Measurements from ENCODE around the gene FANCM. TPM values are rescaled to one million over a fixed set of nuclear protein-coding genes. Genes with fewer than 3 reads are reported as not detected.

Gene FANCM
- total RNA-seq, 4 donors from 2014 or later: 4.4 to 6.8 (median 5.6) TPM

GRCh38 chr14:45114327-45114726 lies 21.4 kb upstream of the FANCM start:
- Histone ChIP-seq H3K27me3 (no peaks in the 10 kb centered on the region), H3K36me3 (peaks cover 9 to 100% (median 10%) of the 10 kb centered on the region in 3 donors), H3K27ac (no peak overlapping the region), H3K4me1 (no peaks in the 10 kb centered on the region), H3K9me3 (no peaks in the 10 kb centered on the region), H3K4me3 (no peak overlapping the region)
- WGBS, 2 donors: 67 to 73% methylated on average over 3 of the region's 3 CpGs
- intact Hi-C loops (cut with DNase I): no loop called here
- DNase-seq: no peak
- no peak for TF ChIP-seq POLR2A (IDR thresholded peaks at IDR 0.05)
- no peak for TF ChIP-seq CTCF (IDR thresholded peaks at IDR 0.05)

- Histone ChIP-seq H3K27ac (no peak overlapping the region), H3K4me1 (no peaks in the 10 kb centered on the region), H3K36me3 (peaks cover 4 to 100% (median 9%) of the 10 kb centered on the region in 3 donors), H3K9me3 (no peaks in the 10 kb centered on the region), H3K27me3 (no peaks in the 10 kb centered on the region), H3K4me3 (no peak overlapping the region)
- WGBS, 2 donors: 86 to 94% methylated on average over 6 of the region's 6 CpGs
- intact Hi-C loops (cut with DNase I): no loop called here
- no peak for DNase-seq
- no peak for TF ChIP-seq CTCF (IDR thresholded peaks at IDR 0.05)
- no peak for TF ChIP-seq POLR2A (IDR thresholded peaks at IDR 0.05)
These were observed 17.1 kb upstream of the FANCM start for GRCh38 chr14:45118594-45118993.

- TF ChIP-seq CTCF (IDR thresholded peaks at IDR 0.05) (no peak), POLR2A (IDR thresholded peaks at IDR 0.05) (no peak)
- WGBS, 2 donors: 36 to 50% methylated on average over 1 of the region's 1 CpG
- H3K36me3 ChIP-seq: peaks cover 4 to 100% (median 9%) of the 10 kb centered on the region in 3 donors
These were observed 15.6 kb upstream of the FANCM start for GRCh38 chr14:45120096-45120495.

DNA sequence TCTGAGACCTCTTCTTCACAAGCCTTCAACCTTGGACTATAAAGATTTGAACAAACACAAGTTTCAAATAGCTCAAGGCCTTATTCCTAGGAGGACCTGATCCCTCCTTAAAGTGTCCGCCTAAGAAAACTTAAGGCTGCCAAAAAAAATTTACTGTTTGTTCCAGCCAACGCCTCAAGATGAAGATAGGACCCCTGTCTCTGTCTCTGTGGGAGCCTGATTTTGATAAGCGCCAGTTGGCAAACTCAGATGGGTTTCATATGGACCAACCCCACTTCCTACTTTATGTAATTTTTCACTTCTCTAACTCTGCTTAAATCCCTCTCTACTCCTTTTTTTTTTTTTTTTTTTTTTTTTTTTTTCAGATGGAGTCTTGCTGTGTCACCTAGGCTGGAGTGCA lies 12.5 kb upstream of the FANCM start:
- no peaks in the 10 kb centered on the region for H3K4me1 ChIP-seq
- intact Hi-C loops (cut with DNase I): no loop called here
- 97 to 100% methylated on average over 3 of the region's 3 CpGs for WGBS, 2 donors
- peaks cover 0 to 99% (median 0%) of the 10 kb centered on the region in 3 donors for H3K36me3 ChIP-seq
- TF ChIP-seq POLR2A (IDR thresholded peaks at IDR 0.05) (no peak), CTCF (IDR thresholded peaks at IDR 0.05) (no peak)
- H3K27ac ChIP-seq: no peak overlapping the region
- no peak overlapping the region for H3K4me3 ChIP-seq
- no peaks in the 10 kb centered on the region for H3K9me3 ChIP-seq
- DNase-seq: no peak
- H3K27me3 ChIP-seq: no peaks in the 10 kb centered on the region

More at GRCh38 chr14:45120096-45120495, 15.6 kb upstream of the FANCM start:
- no peak for DNase-seq
- H3K9me3 ChIP-seq: no peaks in the 10 kb centered on the region
- H3K4me3 ChIP-seq: no peak overlapping the region
- intact Hi-C loops (cut with DNase I): no loop called here
- no peaks in the 10 kb centered on the region for H3K4me1 ChIP-seq
- no peak overlapping the region for H3K27ac ChIP-seq
- no peaks in the 10 kb centered on the region for H3K27me3 ChIP-seq

- H3K27me3 ChIP-seq: no peaks in the 10 kb centered on the region
- H3K4me1 ChIP-seq: peaks cover 0 to 4% (median 0%) of the 10 kb centered on the region in 3 donors
- no peak for TF ChIP-seq CTCF (IDR thresholded peaks at IDR 0.05)
- TF ChIP-seq POLR2A (IDR thresholded peaks at IDR 0.05): no peak
- intact Hi-C loops (cut with DNase I): no loop called here
- no peak overlapping the region for H3K27ac ChIP-seq
- H3K9me3 ChIP-seq: no peaks in the 10 kb centered on the region
- DNase-seq: no peak
- H3K4me3 ChIP-seq: no peak overlapping the region
- WGBS, 2 donors: 83 to 100% methylated on average over 1 to 2 of the region's 2 CpGs
- peaks cover 0 to 89% (median 4%) of the 10 kb centered on the region in 3 donors for H3K36me3 ChIP-seq
These were observed 10.0 kb upstream of the FANCM start for GRCh38 chr14:45125754-45126153.

Data from esophagus squamous epithelium (tissue), 5 donors.